HT-29 (cell line): ENCODE measurements around the gene TPSD1. TPM values are rescaled to one million over a fixed set of nuclear protein-coding genes. Genes with fewer than 3 reads are reported as not detected.
"Not testable (repeated sequence)": the region's sequence is repeated elsewhere in the genome, so short reads cannot be mapped to it uniquely, and the experiment has no call there.

Experiments
- DNase-seq: peaks from one replicate; pipeline ENCODE4 v3.0.0-alpha.2; 2015; ENCODE audit warnings: low spot score
- total RNA-seq: library from RNA; depleted of rRNA; stranded (reverse); fragments of >200 nt; shearing (Covaris generic); gene quantifications from 2 replicates; pipeline ENCODE4 v1.2.3, GENCODE V29; 2014

TPSD1 gene
- total RNA-seq, 1 experiment from 2014 or later = not detected

GRCh38 chr16:1262846-1263221, 7.0 kb downstream of the TPSD1 start:
- no peak for DNase-seq

DNA sequence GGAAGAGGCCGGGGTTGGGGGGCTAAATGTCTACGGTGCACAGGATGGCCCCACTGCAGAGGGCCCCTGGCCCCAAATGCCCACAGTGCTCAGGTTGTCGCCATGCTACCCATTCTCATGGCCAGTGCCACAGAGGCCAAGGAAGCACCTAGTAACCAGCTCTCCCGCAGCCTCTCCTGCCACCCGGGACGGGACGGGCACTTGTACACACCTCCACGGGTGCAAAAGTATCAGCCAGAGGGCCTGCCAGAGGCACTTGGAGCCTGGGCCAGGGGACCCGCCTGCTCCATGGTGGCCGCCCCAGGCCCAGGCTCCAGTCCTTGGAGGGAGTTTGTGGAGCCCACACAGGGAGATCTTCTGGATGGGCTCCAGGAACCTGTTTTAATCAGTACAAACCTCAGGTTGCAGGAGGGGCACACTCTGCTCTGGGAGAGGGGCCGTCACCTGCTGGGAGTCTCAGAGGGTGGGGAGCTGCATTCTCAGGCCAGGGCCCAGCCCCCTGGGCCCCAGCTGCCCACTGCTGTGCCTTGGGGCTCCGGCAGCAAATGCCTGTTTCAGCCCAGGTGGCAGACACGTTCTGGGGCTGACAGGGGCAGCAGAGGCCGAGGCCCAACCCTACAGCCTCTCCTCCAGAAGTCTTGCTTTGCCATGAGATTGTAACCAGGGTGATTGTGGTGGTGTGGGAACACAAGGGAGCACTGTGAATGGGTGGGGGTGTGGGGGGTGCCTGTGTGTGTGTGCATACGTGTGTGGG, 7.9 kb downstream of the TPSD1 start:
- DNase-seq = no peak

DNA sequence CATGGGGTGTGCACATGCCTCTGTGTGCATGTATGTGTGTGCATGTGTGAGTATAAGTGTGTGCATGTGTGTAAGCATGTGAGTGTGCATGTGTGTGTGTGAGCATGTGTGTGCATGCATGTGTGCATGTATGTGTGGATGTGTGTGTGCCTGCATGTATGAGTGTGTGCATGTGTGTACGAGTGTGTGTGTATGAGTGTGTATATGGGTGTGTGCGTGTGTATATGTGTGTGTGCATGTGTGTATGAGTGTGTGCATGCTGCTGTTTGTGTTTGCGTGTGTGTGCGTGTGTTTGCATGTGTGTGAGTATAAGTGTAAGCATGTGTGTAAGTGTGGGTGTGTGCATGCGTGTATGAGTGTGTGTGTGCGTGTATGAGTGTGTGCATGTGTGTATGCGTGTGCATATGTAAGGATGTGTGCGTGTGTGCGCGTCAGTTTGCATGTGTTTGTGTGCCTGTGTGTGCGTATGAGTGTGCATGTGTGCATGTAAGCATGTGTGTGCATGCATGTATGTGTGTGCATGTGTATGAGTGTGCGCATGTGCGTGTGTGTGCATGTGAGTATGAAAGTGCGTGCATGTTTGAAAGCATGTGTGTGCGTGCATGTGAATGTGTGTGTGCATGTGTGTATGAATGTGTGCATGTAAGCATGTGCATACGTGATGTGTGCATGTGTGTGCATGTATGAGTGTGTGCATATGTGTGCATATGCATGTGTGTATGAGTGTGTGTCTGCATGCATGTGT, 8.6 kb downstream of the TPSD1 start:
- no peak for DNase-seq

- DNase-seq = no peak
Observed at GRCh38 chr16:1265090-1265630, 9.3 kb downstream of the TPSD1 start.

DNA sequence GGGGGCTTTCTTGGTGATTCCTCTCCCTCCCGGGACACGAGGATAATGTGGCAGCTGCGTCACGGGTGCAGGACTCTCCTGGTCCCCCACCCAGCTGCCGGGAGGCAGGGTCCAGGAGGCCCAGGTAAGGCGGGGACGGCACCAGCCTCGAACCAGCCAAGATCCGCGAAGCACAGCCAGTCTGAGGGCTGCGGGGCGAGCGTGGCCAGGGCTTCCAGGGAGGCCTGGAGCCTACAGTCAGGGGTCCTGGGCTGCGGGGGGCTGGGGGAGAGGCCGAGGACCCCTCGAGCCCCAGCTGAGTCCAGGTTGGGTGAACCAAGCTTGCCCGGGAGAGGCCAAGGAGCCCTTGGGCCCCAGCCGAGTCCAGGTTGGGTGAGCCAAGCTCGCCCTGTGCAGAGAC, 10.0 kb downstream of the TPSD1 start:
- no peak for DNase-seq

- DNase-seq = not testable (repeated sequence)
Observed at GRCh38 chr16:1269418-1269817, 13.5 kb downstream of the TPSD1 start.

DNA sequence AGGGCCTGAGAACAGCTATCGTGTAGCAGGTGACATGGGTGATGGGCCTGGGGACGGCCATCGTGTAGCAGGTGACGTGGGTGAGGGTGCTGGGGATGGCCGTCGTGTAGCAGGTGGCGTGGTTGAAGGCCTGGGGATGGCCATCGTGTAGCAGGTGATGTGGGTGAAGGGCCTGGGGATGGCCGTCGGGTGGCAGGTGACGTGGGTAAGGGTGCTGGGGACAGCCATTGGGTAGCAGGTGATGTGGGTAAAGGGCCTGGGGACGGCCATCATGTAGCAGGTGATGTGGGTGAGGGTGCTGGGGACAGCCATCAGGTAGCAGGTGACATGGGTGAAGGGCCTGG, 15.5 kb downstream of the TPSD1 start:
- no peak for DNase-seq

GRCh38 chr16:1271724-1272413, 16.0 kb downstream of the TPSD1 start:
- peak; percentile 57 for DNase-seq

- DNase-seq = no peak
Observed at GRCh38 chr16:1272453-1273198, 16.8 kb downstream of the TPSD1 start.

DNA sequence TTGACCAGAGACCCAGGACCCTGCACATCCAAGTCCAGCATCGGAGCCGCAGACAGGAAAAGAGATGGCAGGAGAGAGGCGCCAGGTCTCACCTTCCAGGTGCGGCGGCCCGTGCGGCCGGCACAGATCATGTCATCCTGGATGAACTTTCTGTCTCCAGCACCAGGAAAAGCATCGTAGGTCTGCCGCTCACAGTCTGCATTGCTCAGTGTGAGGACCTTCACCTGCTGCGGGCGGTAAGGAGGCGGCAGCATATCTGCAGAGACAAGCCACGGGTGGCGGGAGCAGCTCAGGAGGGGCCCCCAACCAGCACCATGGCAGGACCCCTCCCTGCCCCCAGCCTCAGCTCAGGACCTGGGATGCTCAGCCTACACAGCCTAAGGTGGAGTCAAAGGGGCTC, 17.9 kb downstream of the TPSD1 start:
- DNase-seq = no peak

- DNase-seq = no peak
Observed at GRCh38 chr16:1274767-1275166, 18.9 kb downstream of the TPSD1 start.

DNA sequence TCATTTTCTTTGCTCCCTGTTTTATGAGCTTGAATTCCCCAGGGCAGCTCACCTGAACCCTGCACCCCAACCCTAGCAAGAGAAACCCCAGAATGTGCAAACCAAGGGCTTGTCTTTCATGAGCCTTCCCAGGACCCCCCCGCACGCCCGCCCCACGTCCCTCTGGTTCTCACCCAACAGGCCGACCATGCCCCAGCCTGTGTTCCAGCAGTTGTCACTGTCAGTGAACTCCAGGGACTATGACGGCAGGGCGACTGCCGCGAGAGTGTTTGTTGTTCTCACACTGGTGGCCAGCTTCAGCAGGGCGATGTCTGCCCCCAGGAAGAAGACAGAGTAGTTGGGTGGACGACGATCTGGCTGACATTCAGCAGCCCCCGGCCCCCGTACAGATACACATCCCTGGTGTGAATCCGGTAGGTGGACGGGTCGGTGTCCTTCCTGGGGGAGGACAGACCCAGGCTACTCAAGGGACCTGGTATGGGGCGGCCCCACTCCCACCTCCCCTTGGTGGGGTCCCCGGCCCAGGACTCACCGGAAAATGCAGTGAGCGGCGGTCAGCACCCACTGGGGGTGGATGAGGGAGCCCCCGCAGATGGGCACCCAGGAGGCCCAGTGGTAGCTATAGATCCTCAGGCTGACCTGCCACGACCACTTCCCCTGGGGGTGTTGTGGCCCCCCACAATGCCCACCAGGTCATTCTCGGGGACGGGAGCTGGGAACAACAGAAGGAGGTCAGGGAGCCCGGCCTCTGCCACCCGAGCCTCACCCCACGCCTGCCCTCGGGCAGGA, 20.1 kb downstream of the TPSD1 start:
- DNase-seq = no peak

DNA sequence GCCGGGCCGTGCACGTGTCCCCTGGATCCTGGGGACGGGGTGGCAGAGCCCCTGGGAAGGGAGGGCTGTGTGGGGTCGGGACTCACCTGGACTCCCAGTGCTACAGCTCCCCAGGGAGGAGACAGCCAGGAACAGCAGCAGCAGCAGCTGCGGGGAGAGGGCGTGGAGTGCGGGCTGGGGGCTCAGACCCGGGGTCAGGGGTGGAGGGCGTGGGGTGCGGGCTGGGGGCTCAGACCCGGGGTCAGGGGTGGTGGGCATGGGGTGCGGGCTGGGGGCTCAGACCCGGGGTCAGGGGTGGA, 20.7 kb downstream of the TPSD1 start:
- no peak for DNase-seq

DNA sequence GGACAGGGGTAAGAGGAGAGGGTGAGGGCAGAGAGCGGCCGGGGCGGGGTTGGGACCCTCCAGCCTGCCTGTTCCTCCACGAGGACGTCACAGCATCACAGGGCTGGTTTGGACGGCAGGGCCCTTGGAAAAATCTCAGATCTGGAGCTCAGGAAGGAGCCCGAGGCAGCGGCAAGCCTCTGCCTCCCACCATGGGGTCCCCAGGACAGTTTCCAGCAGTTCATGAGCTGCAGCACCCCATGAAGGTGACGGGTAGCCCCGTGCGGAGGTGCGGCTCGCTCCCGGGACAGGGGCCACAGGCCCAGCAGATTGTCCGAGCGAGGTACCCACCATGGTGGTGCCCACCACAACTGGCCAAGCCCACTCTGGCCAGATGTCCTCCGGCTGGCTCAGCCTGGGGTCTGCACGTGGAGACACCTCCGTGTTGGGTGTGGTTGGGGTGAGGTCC, 21.3 kb downstream of the TPSD1 start:
- DNase-seq = no peak

DNA sequence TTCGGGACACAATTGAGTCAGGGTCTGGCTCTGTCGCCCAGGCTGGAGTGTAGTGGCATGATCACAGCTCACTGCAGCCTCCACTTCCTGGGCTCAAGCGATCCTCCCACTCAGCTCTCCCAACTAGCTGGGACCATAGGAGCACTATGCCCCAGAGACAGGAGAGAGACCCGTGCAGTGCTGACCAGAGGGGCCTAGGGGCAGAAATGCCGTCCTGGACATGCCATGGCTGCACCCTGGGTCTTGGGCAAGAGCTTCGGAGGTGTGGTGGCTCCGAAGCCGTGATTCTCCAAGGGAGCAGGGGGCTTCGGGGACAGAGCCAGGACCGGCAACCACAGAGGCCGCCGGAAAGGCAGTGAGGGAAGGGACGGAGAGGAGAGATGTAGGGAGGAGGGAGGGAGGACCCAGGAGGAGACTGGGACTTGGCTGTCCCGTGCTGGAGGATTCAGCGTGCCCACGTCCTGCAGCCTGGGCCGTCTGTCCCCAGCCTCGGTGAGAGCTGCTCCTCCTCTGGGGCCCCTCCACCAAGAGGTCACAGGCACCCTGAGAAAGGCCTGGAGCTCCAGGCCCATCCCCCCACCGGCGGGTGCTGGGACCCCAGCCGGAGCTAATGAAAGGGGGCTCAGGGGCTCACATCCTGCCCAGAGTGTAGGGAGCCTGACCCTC, 21.9 kb downstream of the TPSD1 start:
- DNase-seq = no peak

- no peak for DNase-seq
Observed at GRCh38 chr16:1278477-1278876, 22.6 kb downstream of the TPSD1 start.

DNA sequence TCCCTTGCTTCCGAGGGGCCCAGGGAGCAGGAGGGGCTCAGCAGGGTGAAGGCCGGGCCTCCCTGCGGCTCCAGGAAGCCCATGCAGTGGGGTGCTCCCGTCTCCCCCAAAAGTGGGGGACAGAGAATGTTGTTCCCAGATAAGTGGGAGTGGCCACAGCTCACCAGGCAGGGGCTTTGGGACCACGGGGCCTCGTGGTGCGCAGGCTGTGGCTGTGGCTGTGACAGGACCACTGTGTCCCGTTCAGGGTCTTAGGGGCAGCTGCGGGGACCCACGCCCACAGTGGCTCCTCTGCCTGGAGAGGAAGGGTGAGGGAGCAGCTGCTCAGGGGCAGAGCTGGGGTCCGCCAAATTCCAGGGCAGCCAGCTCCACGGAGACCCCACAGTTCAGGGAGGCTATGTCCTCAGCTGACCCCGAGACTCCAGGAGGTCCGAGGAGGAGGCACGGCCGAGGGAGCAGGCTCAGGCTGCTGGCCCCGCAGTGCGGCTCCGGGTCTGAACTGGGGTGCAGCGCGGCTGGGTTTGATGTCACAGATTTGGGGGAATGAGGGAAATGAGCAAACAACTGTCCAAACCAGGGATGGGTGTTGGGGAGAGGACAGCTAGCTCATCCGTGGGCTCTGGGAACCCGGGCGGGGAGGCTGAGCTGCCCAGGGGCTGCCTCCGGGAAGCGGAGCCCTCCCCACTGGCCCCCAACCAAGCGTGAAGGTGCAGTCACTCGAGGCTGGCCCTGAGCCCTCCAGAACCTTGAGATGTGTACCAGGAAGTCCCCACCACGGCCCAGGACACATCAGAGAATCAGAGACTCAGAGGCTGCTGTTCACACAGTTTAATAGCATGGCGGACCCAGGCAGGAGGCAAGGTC, 23.4 kb downstream of the TPSD1 start:
- no peak for DNase-seq

GRCh38 chr16:1279945-1280589, 24.2 kb downstream of the TPSD1 start:
- DNase-seq = no peak

DNA sequence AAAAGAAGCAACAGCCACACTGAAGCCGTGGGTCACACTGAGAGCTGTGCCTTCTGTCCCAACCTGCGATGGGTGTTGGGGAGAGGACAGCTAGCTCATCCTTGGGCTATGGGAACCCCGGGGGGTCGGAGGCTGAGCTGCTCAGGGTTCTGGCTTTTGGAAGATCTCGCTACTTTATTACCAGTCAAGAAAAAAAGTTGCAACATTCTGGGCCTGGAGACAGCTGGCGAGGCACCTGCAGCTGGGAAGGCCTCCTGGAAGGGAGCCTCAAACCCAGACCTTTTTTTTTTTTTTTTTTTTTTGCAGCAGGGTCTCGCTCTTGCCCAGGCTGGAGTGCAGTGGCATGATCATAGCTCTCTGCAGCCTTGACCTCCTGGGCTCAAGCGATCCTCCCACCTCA, 24.9 kb downstream of the TPSD1 start:
- no peak for DNase-seq
